Osteoblast (primary cell): Measurements from ENCODE around the gene SPIN4. TPM values are rescaled to one million over a fixed set of nuclear protein-coding genes. Genes with fewer than 3 reads are reported as not detected.
"Not testable (repeated sequence)": the region's sequence is repeated elsewhere in the genome, so short reads cannot be mapped to it uniquely, and the experiment has no call there.

ENCODE experiments used
- DNase-seq: peaks from one replicate; pipeline ENCODE4 v3.0.0; 2011; ENCODE audit warnings: low spot score, mixed read lengths; ENCODE audit not compliant: insufficient read length; ENCODE audit errors: missing footprints
- H2AFZ ChIP-seq: 2 replicates; pipeline ENCODE4 v1.6.0; 2011; ENCODE audit warnings: mild to moderate bottlenecking, low read length
- H3K27ac ChIP-seq: 2 replicates; pipeline ENCODE4 v1.5.1; 2011; ENCODE audit warnings: mild to moderate bottlenecking, low read depth, low read length, moderate library complexity
- H3K27me3 ChIP-seq: 2 replicates; pipeline ENCODE4 v1.6.0; 2012; ENCODE audit warnings: mild to moderate bottlenecking, control low read depth, inconsistent platforms, low read length, moderate library complexity; ENCODE audit not compliant: insufficient read depth
- H3K36me3 ChIP-seq: 2 replicates; pipeline ENCODE4 v1.5.1; 2011; ENCODE audit warnings: mild to moderate bottlenecking, low read length, control low read depth, moderate library complexity; ENCODE audit not compliant: insufficient read depth
- H3K4me1 ChIP-seq: 2 replicates; pipeline ENCODE4 v1.5.1; 2011; ENCODE audit warnings: mild to moderate bottlenecking, low read length, control low read depth, moderate library complexity; ENCODE audit not compliant: insufficient read depth
- H3K4me2 ChIP-seq: 2 replicates; pipeline ENCODE4 v1.6.0; 2011; ENCODE audit warnings: mild to moderate bottlenecking, low read length; ENCODE audit not compliant: insufficient read depth
- H3K4me3 ChIP-seq: fragments of 200-600 bp; sonication (generic); 3 replicates; pipeline ENCODE4 v1.5.1; 2012; ENCODE audit warnings: mild to moderate bottlenecking, low read length, inconsistent platforms; ENCODE audit not compliant: insufficient read depth
- H3K79me2 ChIP-seq: 2 replicates; pipeline ENCODE4 v1.6.0; 2012; ENCODE audit warnings: mild to moderate bottlenecking, low read length, control low read depth, inconsistent platforms; ENCODE audit not compliant: insufficient read depth
- H3K9me3 ChIP-seq: 2 replicates; pipeline ENCODE4 v1.5.1; 2011; ENCODE audit warnings: low read depth, low read length, control low read depth
- H4K20me1 ChIP-seq: 2 replicates; pipeline ENCODE4 v1.6.0; 2012; ENCODE audit warnings: mild to moderate bottlenecking, low read length, control low read depth; ENCODE audit not compliant: insufficient read depth
- CTCF ChIP-seq: IDR thresholded peaks from 2 replicates; pipeline ENCODE4 v1.5.1; 2011; ENCODE audit warnings: mild to moderate bottlenecking, low read depth, low read length, moderate library complexity; ENCODE audit errors: extremely low read depth
- total RNA-seq: library from RNA; depleted of rRNA; stranded (reverse); fragments of >200 nt; gene quantifications from 2 replicates; pipeline ENCODE4 v1.2.3, GENCODE V29; 2012

Gene SPIN4
- total RNA-seq = 4.7 and 5.9 TPM in 2 replicates

DNA sequence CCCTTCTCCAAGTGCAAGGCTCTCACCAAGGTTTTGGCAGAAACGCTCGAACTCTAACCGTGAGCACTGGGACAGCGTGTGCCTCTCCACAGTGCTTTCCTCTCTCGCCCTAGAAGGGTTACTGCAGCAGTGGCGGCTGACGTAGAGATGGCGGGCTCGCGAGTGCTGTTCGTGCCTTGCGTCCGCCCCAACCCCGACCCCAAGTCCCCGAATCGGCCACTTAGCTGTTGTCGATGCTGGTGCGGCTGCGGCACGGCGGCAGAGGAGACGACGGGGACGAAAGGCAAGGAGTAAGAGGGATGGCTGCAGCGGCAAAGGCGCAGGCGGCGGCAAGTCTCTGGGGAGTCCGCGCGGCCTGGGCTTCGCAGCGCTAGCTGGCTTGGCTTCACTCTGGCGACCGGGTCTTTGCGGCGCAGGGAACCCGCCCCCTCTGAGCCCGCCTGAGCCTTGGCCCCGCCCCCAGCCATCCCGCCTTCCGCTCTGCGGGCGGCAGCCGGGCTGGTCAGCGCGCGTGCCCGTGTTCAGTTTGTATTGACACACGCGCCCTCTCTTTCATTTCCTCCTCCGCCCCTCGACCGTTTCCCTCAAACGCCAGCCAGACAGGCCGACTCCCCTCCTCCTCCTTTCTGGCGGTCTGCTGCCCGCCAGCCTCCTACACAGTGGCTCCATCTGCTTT, at the start of gene SPIN4:
Gene SPIN4 (minus strand): TSS at position 392 of the 676 bp plus-strand sequence. CDS start 513 bp downstream, outside the sequence.
- TF ChIP-seq CTCF = no peak
- Histone ChIP-seq H2AFZ (peak within 1 kb of the TSS; percentile 83), H3K27me3 (no peaks in the 10 kb centered on the region), H3K79me2 (peaks cover 9% of the 10 kb centered on the region), H3K36me3 (no peaks in the 10 kb centered on the region), H3K9me3 (no peaks in the 10 kb centered on the region), H3K27ac (peak within 1 kb of the TSS; percentile 23), H3K4me1 (peaks cover 10% of the 10 kb centered on the region), H3K4me3 (peak within 1 kb of the TSS; percentile 69), H4K20me1 (no peaks in the 10 kb centered on the region), H3K4me2 (peak within 1 kb of the TSS; percentile 89)
- peak; percentile 94 for DNase-seq

GRCh38 chrX:63400340-63400739, 49.2 kb upstream of the SPIN4 start:
- Histone ChIP-seq H3K27me3 (no peaks in the 10 kb centered on the region), H3K4me3 (no peak overlapping the region), H2AFZ (no peak overlapping the region), H3K36me3 (no peaks in the 10 kb centered on the region), H4K20me1 (no peaks in the 10 kb centered on the region), H3K4me1 (no peaks in the 10 kb centered on the region), H3K9me3 (no peaks in the 10 kb centered on the region), H3K79me2 (no peaks in the 10 kb centered on the region), H3K4me2 (no peak overlapping the region), H3K27ac (no peak overlapping the region)
- TF ChIP-seq CTCF = no peak
- DNase-seq = no peak

- no peak for TF ChIP-seq CTCF
- Histone ChIP-seq H3K27ac (no peak overlapping the region), H2AFZ (no peak overlapping the region), H3K4me2 (no peak overlapping the region), H3K36me3 (no peaks in the 10 kb centered on the region), H3K79me2 (no peaks in the 10 kb centered on the region), H3K27me3 (no peaks in the 10 kb centered on the region), H3K4me1 (no peaks in the 10 kb centered on the region), H3K9me3 (no peaks in the 10 kb centered on the region), H3K4me3 (no peak overlapping the region), H4K20me1 (no peaks in the 10 kb centered on the region)
- no peak for DNase-seq
These were observed 43.7 kb upstream of the SPIN4 start for GRCh38 chrX:63394872-63395271.

DNA sequence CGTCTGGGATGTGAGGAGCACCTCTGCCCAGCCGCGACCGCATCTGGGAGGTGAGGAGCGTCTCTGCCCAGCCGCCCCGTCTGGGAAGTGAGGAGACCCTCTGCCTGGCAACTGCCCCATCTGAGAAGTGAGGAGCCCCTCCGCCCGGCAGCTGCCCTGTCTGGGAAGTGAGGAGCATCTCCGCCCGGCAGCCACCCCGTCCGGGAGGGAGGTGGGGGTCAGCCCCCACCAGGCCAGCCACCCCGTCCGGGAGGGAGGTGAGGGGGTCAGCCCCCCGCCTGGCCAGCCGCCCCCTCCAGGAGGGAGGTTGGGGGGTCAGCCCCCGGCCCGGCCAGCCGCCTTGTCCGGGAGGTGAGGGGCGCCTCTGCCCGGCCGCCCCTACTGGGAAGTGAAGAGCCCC, 42.0 kb upstream of the SPIN4 start:
- H4K20me1 ChIP-seq, H3K36me3 ChIP-seq, H3K79me2 ChIP-seq, H2AFZ ChIP-seq, H3K27ac ChIP-seq, DNase-seq, H3K4me2 ChIP-seq, H3K4me1 ChIP-seq, H3K9me3 ChIP-seq, H3K4me3 ChIP-seq, H3K27me3 ChIP-seq: not testable (repeated sequence)
